ENCODE measurements around the gene PWWP2A.

DNA sequence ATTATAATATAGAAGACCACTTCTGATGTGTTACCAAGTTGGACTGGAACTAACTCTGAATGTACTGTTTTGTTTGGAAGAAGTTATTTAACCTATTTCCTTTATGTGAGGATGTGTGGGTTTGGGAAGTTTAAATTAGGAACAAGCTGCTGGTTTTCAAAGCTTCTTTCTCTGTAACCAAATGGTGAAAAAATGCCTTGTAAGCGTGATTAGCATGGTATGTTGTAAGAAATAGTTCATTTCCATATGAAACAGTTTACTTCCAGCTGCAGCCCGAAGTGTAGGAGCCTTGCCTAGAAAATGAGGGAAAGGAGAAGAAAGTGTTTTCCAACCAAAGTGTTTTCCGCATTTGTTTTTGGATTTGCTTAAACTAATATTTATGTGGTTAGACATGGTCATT is 74.3 kb downstream of the PWWP2A start:
- TF ChIP-seq EZH2 (IDR thresholded peaks at IDR 0.05; ENCODE audit: insufficient read depth, low read length), result no peak
- TF ChIP-seq, protein P1, sequence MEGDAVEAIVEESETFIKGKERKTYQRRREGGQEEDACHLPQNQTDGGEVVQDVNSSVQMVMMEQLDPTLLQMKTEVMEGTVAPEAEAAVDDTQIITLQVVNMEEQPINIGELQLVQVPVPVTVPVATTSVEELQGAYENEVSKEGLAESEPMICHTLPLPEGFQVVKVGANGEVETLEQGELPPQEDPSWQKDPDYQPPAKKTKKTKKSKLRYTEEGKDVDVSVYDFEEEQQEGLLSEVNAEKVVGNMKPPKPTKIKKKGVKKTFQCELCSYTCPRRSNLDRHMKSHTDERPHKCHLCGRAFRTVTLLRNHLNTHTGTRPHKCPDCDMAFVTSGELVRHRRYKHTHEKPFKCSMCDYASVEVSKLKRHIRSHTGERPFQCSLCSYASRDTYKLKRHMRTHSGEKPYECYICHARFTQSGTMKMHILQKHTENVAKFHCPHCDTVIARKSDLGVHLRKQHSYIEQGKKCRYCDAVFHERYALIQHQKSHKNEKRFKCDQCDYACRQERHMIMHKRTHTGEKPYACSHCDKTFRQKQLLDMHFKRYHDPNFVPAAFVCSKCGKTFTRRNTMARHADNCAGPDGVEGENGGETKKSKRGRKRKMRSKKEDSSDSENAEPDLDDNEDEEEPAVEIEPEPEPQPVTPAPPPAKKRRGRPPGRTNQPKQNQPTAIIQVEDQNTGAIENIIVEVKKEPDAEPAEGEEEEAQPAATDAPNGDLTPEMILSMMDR (IDR thresholded peaks at IDR 0.05; ENCODE audit: insufficient read depth, low read depth, low read length), result no peak

All from astrocyte (in vitro differentiated cells and primary cell).